ENCODE measurements around the gene RNASET2. TPM values are rescaled to one million over a fixed set of nuclear protein-coding genes. Genes with fewer than 3 reads are reported as not detected.

The RNASET2 gene
- total and polyA plus RNA-seq, 2 of the 13 experiments (the other 11 are each of a cell fraction or from before 2014, with no cell fraction given), result 44.6 to 597 TPM

DNA sequence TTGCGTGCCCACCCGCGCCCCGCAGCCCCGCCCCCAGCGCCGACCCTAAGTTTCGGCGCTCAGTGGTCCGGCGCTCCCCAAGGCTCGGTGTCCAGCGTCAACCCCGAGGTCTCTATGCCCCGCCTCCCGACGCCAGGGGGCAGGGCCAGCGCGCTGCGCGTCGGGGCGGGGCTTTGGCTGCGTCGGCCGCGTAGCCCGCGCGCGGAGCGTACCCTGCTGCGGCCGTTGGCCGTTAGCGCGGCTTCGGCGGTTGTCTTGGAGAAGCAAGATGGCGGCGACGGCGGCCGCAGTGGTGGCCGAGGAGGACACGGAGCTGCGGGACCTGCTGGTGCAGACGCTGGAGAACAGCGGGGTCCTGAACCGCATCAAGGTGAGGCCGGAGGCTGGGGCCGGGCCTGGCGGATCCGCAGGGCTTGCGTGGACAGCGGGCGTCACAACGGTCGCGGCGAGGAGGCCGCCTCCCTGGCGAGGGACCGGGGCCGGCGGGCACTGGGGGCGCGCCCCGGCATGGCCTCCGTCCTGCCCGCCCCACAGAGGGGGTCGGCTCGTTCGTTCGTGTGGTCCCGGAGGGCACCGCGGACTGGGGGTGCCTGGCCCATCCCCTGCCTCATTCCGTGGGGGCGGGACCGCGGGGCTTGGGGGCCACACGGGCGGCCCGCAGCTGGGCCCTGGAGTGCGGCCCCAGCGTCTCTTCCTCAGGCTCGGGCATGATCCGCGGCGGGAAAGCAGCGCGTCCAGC lies 43.0 kb upstream of the RNASET2 start, which contains the start of gene CEP43 (continued):
- peak; percentile 65; the same call in 1 of the 2 replicates for TF ChIP-seq NRL (CRISPR knock-in tag; IDR thresholded peaks at IDR 0.05; ENCODE audit: borderline replicate concordance)
- peak; percentile 95; the same call in 1 of the 2 replicates for TF ChIP-seq ZNF737 (CRISPR knock-in tag; IDR thresholded peaks at IDR 0.05; ENCODE audit: borderline replicate concordance)
- no peak for TF ChIP-seq SP1 (IDR thresholded peaks at IDR 0.05)
- peak; percentile 95 for TF ChIP-seq SP1 (CRISPR knock-in tag; IDR thresholded peaks at IDR 0.05)
- TF ChIP-seq SAFB2 (CRISPR knock-in tag; IDR thresholded peaks at IDR 0.05; ENCODE audit: borderline replicate concordance, low read depth), result peak; percentile 99
- TF ChIP-seq KDM1A (CRISPR knock-in tag; IDR thresholded peaks at IDR 0.05), result no peak
- TF ChIP-seq ZSCAN31 (CRISPR knock-in tag; IDR thresholded peaks at IDR 0.05; ENCODE audit: low read depth), result peak; percentile 96
- TF ChIP-seq ZNF598 (CRISPR knock-in tag; IDR thresholded peaks at IDR 0.05; ENCODE audit: borderline replicate concordance), result peak; percentile 87
- TF ChIP-seq KDM6A (CRISPR knock-in tag; IDR thresholded peaks at IDR 0.05; ENCODE audit: low read depth), result no peak; the same call in 1 of the 2 replicates
- peak; percentile 97 for TF ChIP-seq ZNF468 (CRISPR knock-in tag; IDR thresholded peaks at IDR 0.05)
- TF ChIP-seq, protein P1, sequence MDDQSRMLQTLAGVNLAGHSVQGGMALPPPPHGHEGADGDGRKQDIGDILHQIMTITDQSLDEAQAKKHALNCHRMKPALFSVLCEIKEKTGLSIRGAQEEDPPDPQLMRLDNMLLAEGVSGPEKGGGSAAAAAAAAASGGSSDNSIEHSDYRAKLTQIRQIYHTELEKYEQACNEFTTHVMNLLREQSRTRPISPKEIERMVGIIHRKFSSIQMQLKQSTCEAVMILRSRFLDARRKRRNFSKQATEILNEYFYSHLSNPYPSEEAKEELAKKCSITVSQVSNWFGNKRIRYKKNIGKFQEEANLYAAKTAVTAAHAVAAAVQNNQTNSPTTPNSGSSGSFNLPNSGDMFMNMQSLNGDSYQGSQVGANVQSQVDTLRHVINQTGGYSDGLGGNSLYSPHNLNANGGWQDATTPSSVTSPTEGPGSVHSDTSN (CRISPR knock-in tag; IDR thresholded peaks at IDR 0.05; ENCODE audit: borderline replicate concordance), result peak; percentile 48; the same call in 1 of the 2 replicates
- TF ChIP-seq ETV6 (CRISPR knock-in tag; conservative IDR thresholded peaks at IDR 0.05), result 0 out of 2 replicates have a peak, but pooled peaks have one; percentile 13
- TF ChIP-seq, protein P2, sequence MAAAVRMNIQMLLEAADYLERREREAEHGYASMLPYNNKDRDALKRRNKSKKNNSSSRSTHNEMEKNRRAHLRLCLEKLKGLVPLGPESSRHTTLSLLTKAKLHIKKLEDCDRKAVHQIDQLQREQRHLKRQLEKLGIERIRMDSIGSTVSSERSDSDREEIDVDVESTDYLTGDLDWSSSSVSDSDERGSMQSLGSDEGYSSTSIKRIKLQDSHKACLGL (CRISPR knock-in tag; IDR thresholded peaks at IDR 0.05), result peak; percentile 68
- TF ChIP-seq THYN1 (CRISPR knock-in tag; IDR thresholded peaks at IDR 0.05; ENCODE audit: borderline replicate concordance, low read depth), result 0 out of 2 replicates have a peak, but pooled peaks have one; percentile 72
- TF ChIP-seq NR2F1 (CRISPR knock-in tag; IDR thresholded peaks at IDR 0.05), result 0 out of 4 replicates have a peak, but pooled peaks of 1 of the 2 experiments have one; percentile 25
- TF ChIP-seq, protein P3, sequence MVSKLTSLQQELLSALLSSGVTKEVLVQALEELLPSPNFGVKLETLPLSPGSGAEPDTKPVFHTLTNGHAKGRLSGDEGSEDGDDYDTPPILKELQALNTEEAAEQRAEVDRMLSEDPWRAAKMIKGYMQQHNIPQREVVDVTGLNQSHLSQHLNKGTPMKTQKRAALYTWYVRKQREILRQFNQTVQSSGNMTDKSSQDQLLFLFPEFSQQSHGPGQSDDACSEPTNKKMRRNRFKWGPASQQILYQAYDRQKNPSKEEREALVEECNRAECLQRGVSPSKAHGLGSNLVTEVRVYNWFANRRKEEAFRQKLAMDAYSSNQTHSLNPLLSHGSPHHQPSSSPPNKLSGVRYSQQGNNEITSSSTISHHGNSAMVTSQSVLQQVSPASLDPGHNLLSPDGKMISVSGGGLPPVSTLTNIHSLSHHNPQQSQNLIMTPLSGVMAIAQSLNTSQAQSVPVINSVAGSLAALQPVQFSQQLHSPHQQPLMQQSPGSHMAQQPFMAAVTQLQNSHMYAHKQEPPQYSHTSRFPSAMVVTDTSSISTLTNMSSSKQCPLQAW (CRISPR knock-in tag; IDR thresholded peaks at IDR 0.05), result peak; percentile 15
- peak; percentile 83 for TF ChIP-seq BORCS8-MEF2B (CRISPR knock-in tag; IDR thresholded peaks at IDR 0.05)
- no peak for TF ChIP-seq ATRX (CRISPR knock-in tag; IDR thresholded peaks at IDR 0.05; ENCODE audit: borderline replicate concordance)
- no peak for TF ChIP-seq RARG (CRISPR knock-in tag; IDR thresholded peaks at IDR 0.05; ENCODE audit: low read depth)
- no peak for TF ChIP-seq ZNF446 (CRISPR knock-in tag; IDR thresholded peaks at IDR 0.05)
- TF ChIP-seq ZBTB38 (CRISPR knock-in tag; IDR thresholded peaks at IDR 0.05), result peak; percentile 90
- 0 out of 2 replicates have a peak, but pooled peaks have one; percentile 16 for TF ChIP-seq ZNF12 (CRISPR knock-in tag; IDR thresholded peaks at IDR 0.05)
- TF ChIP-seq HOXD1 (CRISPR knock-in tag; IDR thresholded peaks at IDR 0.05), result 0 out of 2 replicates have a peak, but pooled peaks have one; percentile 10
- peak; percentile 4; the same call in 1 of the 2 replicates for TF ChIP-seq ZNF792 (CRISPR knock-in tag; IDR thresholded peaks at IDR 0.05)
- TF ChIP-seq, protein P4, sequence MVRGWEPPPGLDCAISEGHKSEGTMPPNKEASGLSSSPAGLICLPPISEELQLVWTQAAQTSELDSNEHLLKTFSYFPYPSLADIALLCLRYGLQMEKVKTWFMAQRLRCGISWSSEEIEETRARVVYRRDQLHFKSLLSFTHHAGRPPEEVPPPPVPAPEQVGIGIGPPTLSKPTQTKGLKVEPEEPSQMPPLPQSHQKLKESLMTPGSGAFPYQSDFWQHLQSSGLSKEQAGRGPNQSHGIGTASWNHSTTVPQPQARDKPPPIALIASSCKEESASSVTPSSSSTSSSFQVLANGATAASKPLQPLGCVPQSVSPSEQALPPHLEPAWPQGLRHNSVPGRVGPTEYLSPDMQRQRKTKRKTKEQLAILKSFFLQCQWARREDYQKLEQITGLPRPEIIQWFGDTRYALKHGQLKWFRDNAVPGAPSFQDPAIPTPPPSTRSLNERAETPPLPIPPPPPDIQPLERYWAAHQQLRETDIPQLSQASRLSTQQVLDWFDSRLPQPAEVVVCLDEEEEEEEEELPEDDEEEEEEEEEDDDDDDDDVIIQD (CRISPR knock-in tag; IDR thresholded peaks at IDR 0.05; ENCODE audit: low read depth), result peak; percentile 51
- TF ChIP-seq SNAPC2 (CRISPR knock-in tag; IDR thresholded peaks at IDR 0.05), result peak; percentile 49; the same call in 1 of the 2 replicates
- peak; percentile 82; the same call in 1 of the 2 replicates for TF ChIP-seq BRD4 (CRISPR knock-in tag; IDR thresholded peaks at IDR 0.05)

All from HepG2 (cell line).